ENCODE results near the gene CUL4A.

CUL4A gene

GRCh38 chr13:113187263-113187669 lies 22.1 kb upstream of the CUL4A start:
- peak overlapping the region in 1 of 2 donors; percentile 33 for H3K4me3 ChIP-seq (replicated peaks in 1 of 2; ENCODE audit: low read depth in 2 of 2, low read length in 2 of 2)
- DNase-seq (ENCODE audit: low read depth in 2 of 2) = peak; percentile 99 to 100
- no peak for TF ChIP-seq CTCF (IDR thresholded peaks at IDR 0.05; ENCODE audit: low read depth, low read length)

GRCh38 chr13:113187883-113188665 lies 21.3 kb upstream of the CUL4A start:
- DNase-seq (ENCODE audit: low read depth in 2 of 2) = no peak
- no peak for TF ChIP-seq CTCF (IDR thresholded peaks at IDR 0.05; ENCODE audit: low read depth, low read length)
- no peak overlapping the region for H3K4me3 ChIP-seq (replicated peaks in 1 of 2; ENCODE audit: low read depth in 2 of 2, low read length in 2 of 2)

GRCh38 chr13:113190181-113190580 lies 19.2 kb upstream of the CUL4A start:
- DNase-seq (ENCODE audit: low read depth in 2 of 2) = no peak
- H3K4me3 ChIP-seq (replicated peaks in 1 of 2; ENCODE audit: low read depth in 2 of 2, low read length in 2 of 2) = no peak overlapping the region
- no peak for TF ChIP-seq CTCF (IDR thresholded peaks at IDR 0.05; ENCODE audit: low read depth, low read length)

- no peak for TF ChIP-seq CTCF (IDR thresholded peaks at IDR 0.05; ENCODE audit: low read depth, low read length)
- no peak for DNase-seq (ENCODE audit: low read depth in 2 of 2)
- H3K4me3 ChIP-seq (replicated peaks in 1 of 2; ENCODE audit: low read depth in 2 of 2, low read length in 2 of 2) = no peak overlapping the region
Observed at GRCh38 chr13:113192279-113192678, 17.1 kb upstream of the CUL4A start.

GRCh38 chr13:113192902-113193301 lies 16.5 kb upstream of the CUL4A start:
- no peak overlapping the region for H3K4me3 ChIP-seq (replicated peaks in 1 of 2; ENCODE audit: low read depth in 2 of 2, low read length in 2 of 2)
- TF ChIP-seq CTCF (IDR thresholded peaks at IDR 0.05; ENCODE audit: low read depth, low read length) = no peak
- peak; percentile 77 to 83 for DNase-seq (ENCODE audit: low read depth in 2 of 2)

- no peak for TF ChIP-seq CTCF (IDR thresholded peaks at IDR 0.05; ENCODE audit: low read depth, low read length)
- no peak for DNase-seq (ENCODE audit: low read depth in 2 of 2)
- H3K4me3 ChIP-seq (replicated peaks in 1 of 2; ENCODE audit: low read depth in 2 of 2, low read length in 2 of 2) = no peak overlapping the region
Observed at GRCh38 chr13:113195360-113195759, 14.1 kb upstream of the CUL4A start.
